GM10248 (cell line): ENCODE measurements around the gene MSANTD1.

Experiments used
- CTCF ChIA-PET: fragments of 300-600 bp; sonication (Branson Sonifier 250); formaldehyde crosslinking; extraction: SDS; loops from one replicate; lab custom pipeline; 2021; ENCODE audit warnings: antibody characterized with exemption; lab: Yijun Ruan, JAX
- POLR2A ChIA-PET: fragments of 350-650 bp; sonication (Branson Sonifier 250); formaldehyde crosslinking; extraction: SDS; loops from one replicate; lab custom pipeline; 2020; ENCODE audit warnings: antibody characterized with exemption; lab: Yijun Ruan, JAX
- DNase-seq: peaks from one replicate; pipeline ENCODE4 v3.0.0; 2012; ENCODE audit errors: extremely low spot score
- CTCF ChIP-seq: IDR thresholded peaks from 2 replicates; pipeline ENCODE4 v1.5.1; 2012; ENCODE audit warnings: mild to moderate bottlenecking, low read depth; ENCODE audit errors: extremely low read depth, missing control alignments, control extremely low read depth

Gene MSANTD1

GRCh38 chr4:3280466-3280865, 31.5 kb downstream of the MSANTD1 start:
- no peak for DNase-seq
- ChIA-PET POLR2A (no interaction called here), CTCF (interaction anchor here (1.5 kb wide), 1 partner anchor 24 kb away, joined by 4 read pairs; no protein-coding TSS in a partner anchor)
- TF ChIP-seq CTCF, result no peak

GRCh38 chr4:3283483-3283882, 34.5 kb downstream of the MSANTD1 start:
- no peak for DNase-seq
- no peak for TF ChIP-seq CTCF
- ChIA-PET POLR2A (no interaction called here), CTCF (interaction anchor here (1.4 kb wide), 1 partner anchor 63 kb away, joined by 4 read pairs; no protein-coding TSS in a partner anchor)

GRCh38 chr4:3283916-3284315, 35.0 kb downstream of the MSANTD1 start:
- TF ChIP-seq CTCF, result no peak
- DNase-seq, result no peak
- ChIA-PET CTCF (no interaction called here), POLR2A (no interaction called here)

- ChIA-PET POLR2A (no interaction called here), CTCF (no interaction called here)
Observed at GRCh38 chr4:3284734-3285557, 36.0 kb downstream of the MSANTD1 start.

DNA sequence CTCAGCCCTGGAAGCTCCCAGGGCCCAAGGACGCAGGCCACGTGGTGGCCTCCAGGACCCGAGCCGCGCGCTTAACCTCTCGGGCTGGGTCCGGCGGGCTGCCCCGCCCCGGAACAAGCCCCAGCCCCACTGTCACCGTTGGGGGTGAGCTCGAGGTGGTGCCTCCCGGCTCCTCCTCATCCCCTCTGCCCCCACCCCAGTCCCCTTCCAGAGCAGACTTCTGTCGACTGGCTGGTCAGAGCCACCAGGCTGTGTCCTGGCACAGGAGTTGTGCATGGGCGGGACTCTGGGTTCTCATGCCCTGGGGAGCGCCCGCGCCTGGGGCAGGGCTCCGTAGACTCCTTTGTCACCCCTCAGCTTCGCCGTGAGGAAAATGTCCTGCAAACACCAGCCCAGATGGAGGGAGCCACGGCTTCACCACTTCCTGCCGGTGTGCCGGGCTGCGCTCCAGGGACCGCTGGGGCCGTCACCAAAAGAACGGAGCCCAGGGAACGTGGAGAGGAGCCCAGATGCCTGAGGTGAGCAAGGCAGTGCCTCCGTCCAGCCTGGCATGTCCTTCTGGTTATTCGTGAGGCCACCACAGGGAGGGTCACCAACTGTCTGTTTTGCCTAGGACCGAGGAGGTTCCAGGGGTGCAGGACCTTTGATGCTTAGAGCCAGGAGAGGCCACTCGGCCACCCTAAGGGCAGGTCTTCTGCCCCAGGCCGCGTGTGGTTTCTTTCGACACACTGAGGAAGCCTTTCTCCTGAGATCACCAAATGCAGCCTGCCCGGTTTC, 36.8 kb downstream of the MSANTD1 start:
- DNase-seq, result no peak
- POLR2A ChIA-PET, result no interaction called here
- CTCF ChIA-PET, result no interaction called here
- TF ChIP-seq CTCF, result no peak

More at GRCh38 chr4:3284734-3285557, 36.0 kb downstream of the MSANTD1 start:
- TF ChIP-seq CTCF, result no peak
- DNase-seq, result no peak

- CTCF ChIA-PET, result no interaction called here
- POLR2A ChIA-PET, result no interaction called here
- peak; percentile 89 for DNase-seq
- no peak for TF ChIP-seq CTCF
Observed at GRCh38 chr4:3286335-3287175, 37.6 kb downstream of the MSANTD1 start.
